ENCODE data around the gene MEIS3. TPM values are rescaled to one million over a fixed set of nuclear protein-coding genes. Genes with fewer than 3 reads are reported as not detected.

The MEIS3 gene
- total and polyA plus RNA-seq, 9 of the 15 experiments (the other 6 are each of a cell fraction or from before 2014, with no cell fraction given) = 0.06 to 0.80 (median 0.25) TPM; not detected in 1

DNA sequence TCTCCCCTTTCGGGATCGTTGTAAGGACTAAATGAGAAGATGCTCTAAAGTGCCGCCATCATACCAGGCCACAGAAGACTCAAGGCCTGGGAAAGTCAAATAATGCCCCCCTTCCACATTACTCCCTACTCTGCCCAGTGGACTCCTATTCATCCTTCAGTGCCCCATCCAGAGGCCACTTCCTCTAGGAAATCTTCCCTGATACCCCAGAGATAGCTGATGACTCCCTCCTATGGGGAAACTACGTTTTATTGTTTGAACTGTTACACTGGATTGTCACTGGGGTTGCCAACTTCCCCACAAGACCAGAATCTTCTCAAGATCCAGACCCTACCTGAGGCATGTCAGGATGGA, 14.2 kb downstream of the MEIS3 start:
- no peak for DNase-seq (ENCODE audit: extremely low read depth in 1 of 4, low spot score in 3 of 4)
- H3K36me3 ChIP-seq (ENCODE audit: control insufficient read depth, insufficient read depth, low read length) = no peaks in the 10 kb centered on the region
- BruUV-seq (replicated peaks) = no TSS peak
- POLR2A ChIA-PET = no interaction called here
- CTCF ChIA-PET (ENCODE audit: low intra/inter-chr PET ratio) = no interaction called here
- FAIRE-seq = no peak
- no peak for TF ChIP-seq GATAD2B (IDR thresholded peaks at IDR 0.05; ENCODE audit: borderline replicate concordance)
- TF ChIP-seq RBM15 (IDR thresholded peaks at IDR 0.05; ENCODE audit: insufficient read depth, low read length) = no peak
- TF ChIP-seq CHCHD3 (CRISPR knock-in tag; IDR thresholded peaks at IDR 0.05) = no peak
- TF ChIP-seq, protein P1, sequence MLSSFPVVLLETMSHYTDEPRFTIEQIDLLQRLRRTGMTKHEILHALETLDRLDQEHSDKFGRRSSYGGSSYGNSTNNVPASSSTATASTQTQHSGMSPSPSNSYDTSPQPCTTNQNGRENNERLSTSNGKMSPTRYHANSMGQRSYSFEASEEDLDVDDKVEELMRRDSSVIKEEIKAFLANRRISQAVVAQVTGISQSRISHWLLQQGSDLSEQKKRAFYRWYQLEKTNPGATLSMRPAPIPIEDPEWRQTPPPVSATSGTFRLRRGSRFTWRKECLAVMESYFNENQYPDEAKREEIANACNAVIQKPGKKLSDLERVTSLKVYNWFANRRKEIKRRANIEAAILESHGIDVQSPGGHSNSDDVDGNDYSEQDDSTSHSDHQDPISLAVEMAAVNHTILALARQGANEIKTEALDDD (IDR thresholded peaks at IDR 0.05) = no peak
- no peaks in the 10 kb centered on the region for H3K79me2 ChIP-seq (ENCODE audit: control insufficient read depth, insufficient read depth, low read length)
- peaks cover 0 to 10% of the 10 kb centered on the region in 2 experiments; a peak in 2 of 5 replicates for H3K4me1 ChIP-seq (replicated peaks in 1 of 2; ENCODE audit: control insufficient read depth in 2 of 2, insufficient read depth in 2 of 2, low read length in 2 of 2)
- in situ Hi-C loops (cut with MboI) = no loop called here
- no peak overlapping the region for H3K4me2 ChIP-seq (ENCODE audit: insufficient read depth, low read length)
- H3K9ac ChIP-seq (ENCODE audit: insufficient read depth in 1 of 2, low read depth in 2 of 2, low read length in 2 of 2) = no peak overlapping the region
- H2AFZ ChIP-seq (ENCODE audit: low read depth, low read length) = no peak overlapping the region
- H4K20me1 ChIP-seq (replicated peaks; ENCODE audit: control insufficient read depth, insufficient read depth, low read length) = peaks cover 7% of the 10 kb centered on the region
- no peaks in the 10 kb centered on the region for H3K9me3 ChIP-seq (replicated peaks; ENCODE audit: control insufficient read depth, insufficient read depth, low read depth, low read length)
- H3K9me1 ChIP-seq (ENCODE audit: control insufficient read depth, insufficient read depth, low read length) = peaks cover 4% of the 10 kb centered on the region
- intact Hi-C loops (cut with micrococcal nuclease) = no loop called here
- H3K27me3 ChIP-seq (ENCODE audit: control insufficient read depth in 2 of 2, insufficient read depth in 2 of 2, low read length in 2 of 2) = peaks cover 23 to 73% of the 10 kb centered on the region in 2 experiments; a peak in 4 of 5 replicates
- H3K4me3 ChIP-seq = no peak overlapping the region
- no peak for ATAC-seq
- WGBS (ENCODE audit: insufficient coverage, low coverage, missing lambda C conversion rate) = 0% methylated on average over 4 of the region's 4 CpGs
- no peak overlapping the region for H3K27ac ChIP-seq (ENCODE audit: extremely low read depth, low read depth, low read length)
